KOPT-K1 (cell line): Measurements from ENCODE around the gene HSD3B7.
"Not testable (repeated sequence)": the region's sequence is repeated elsewhere in the genome, so short reads cannot be mapped to it uniquely, and the experiment has no call there.

ENCODE experiments used
- H3K27ac ChIP-seq: fragments of 200-600 bp; sonication (generic); 2 replicates; pipeline ENCODE4 v1.5.1; 2016; ENCODE audit warnings: antibody characterized with exemption, mild to moderate bottlenecking, low read depth, low read length; ENCODE audit not compliant: poor library complexity, severe bottlenecking
- H3K36me3 ChIP-seq: fragments of 200-600 bp; sonication (generic); 2 replicates; pipeline ENCODE4 v1.5.1; 2017; ENCODE audit warnings: antibody characterized with exemption, mild to moderate bottlenecking, low read length, moderate library complexity; ENCODE audit not compliant: insufficient read depth
- H3K9me3 ChIP-seq: fragments of 200-600 bp; sonication (generic); 2 replicates; pipeline ENCODE4 v1.5.1; 2017; ENCODE audit warnings: antibody characterized with exemption, low read length, mild to moderate bottlenecking; ENCODE audit not compliant: insufficient read depth, poor library complexity, severe bottlenecking

Gene HSD3B7

GRCh38 chr16:30984669-30985400 is at the start of gene HSD3B7:
Gene HSD3B7 (plus strand): TSS chr16:30985207. CDS start chr16:30985659, 452 bp downstream.
- no peak within 1 kb of the TSS for H3K27ac ChIP-seq
- H3K36me3 ChIP-seq = peaks cover 64% of the 10 kb centered on the region
- no peaks in the 10 kb centered on the region for H3K9me3 ChIP-seq

- Histone ChIP-seq H3K27ac (peak overlapping the region; percentile 62), H3K36me3 (peaks cover 56% of the 10 kb centered on the region)
Measured at GRCh38 chr16:30937692-30938091, 47.3 kb upstream of the HSD3B7 start.

GRCh38 chr16:30939571-30939970 is 45.4 kb upstream of the HSD3B7 start:
- not testable (repeated sequence) for H3K9me3 ChIP-seq, H3K27ac ChIP-seq
- peaks cover 58% of the 10 kb centered on the region for H3K36me3 ChIP-seq

More at GRCh38 chr16:30937692-30938091, 47.3 kb upstream of the HSD3B7 start:
- no peaks in the 10 kb centered on the region for H3K9me3 ChIP-seq

GRCh38 chr16:30941600-30942425 is 43.2 kb upstream of the HSD3B7 start:
- H3K27ac ChIP-seq = peak overlapping the region; percentile 44
- no peaks in the 10 kb centered on the region for H3K9me3 ChIP-seq
- peaks cover 64% of the 10 kb centered on the region for H3K36me3 ChIP-seq

- H3K9me3 ChIP-seq = no peaks in the 10 kb centered on the region
- H3K27ac ChIP-seq = peak overlapping the region; percentile 44
- H3K36me3 ChIP-seq = peaks cover 64% of the 10 kb centered on the region
Measured at GRCh38 chr16:30942426-30942806, 42.6 kb upstream of the HSD3B7 start.

- Histone ChIP-seq H3K36me3 (peaks cover 74% of the 10 kb centered on the region), H3K27ac (no peak overlapping the region), H3K9me3 (no peaks in the 10 kb centered on the region)
Measured at GRCh38 chr16:30944352-30944751, 40.7 kb upstream of the HSD3B7 start.

GRCh38 chr16:30946671-30947540 is 38.1 kb upstream of the HSD3B7 start:
- Histone ChIP-seq H3K27ac (no peak overlapping the region), H3K9me3 (no peaks in the 10 kb centered on the region), H3K36me3 (peaks cover 53% of the 10 kb centered on the region)

GRCh38 chr16:30947541-30947858 is 37.5 kb upstream of the HSD3B7 start:
- no peak overlapping the region for H3K27ac ChIP-seq
- H3K36me3 ChIP-seq = peaks cover 47% of the 10 kb centered on the region
- H3K9me3 ChIP-seq = no peaks in the 10 kb centered on the region

- peak overlapping the region; percentile 77 for H3K27ac ChIP-seq
- H3K36me3 ChIP-seq = peaks cover 41% of the 10 kb centered on the region
- H3K9me3 ChIP-seq = no peaks in the 10 kb centered on the region
Measured at GRCh38 chr16:30947859-30948666, 36.9 kb upstream of the HSD3B7 start.

GRCh38 chr16:30948667-30949649 is 36.0 kb upstream of the HSD3B7 start, which contains the start of gene ORAI3:
Gene ORAI3 (plus strand): TSS chr16:30949068. CDS start chr16:30949290, 222 bp downstream.
- Histone ChIP-seq H3K27ac (peak within 1 kb of the TSS; percentile 77), H3K9me3 (no peaks in the 10 kb centered on the region), H3K36me3 (peaks cover 35% of the 10 kb centered on the region)

- H3K36me3 ChIP-seq = peaks cover 26% of the 10 kb centered on the region; the same call in 1 of the 2 replicates
- H3K27ac ChIP-seq = peak overlapping the region; percentile 77
- no peaks in the 10 kb centered on the region for H3K9me3 ChIP-seq
Measured at GRCh38 chr16:30949650-30950515, 35.1 kb upstream of the HSD3B7 start.

GRCh38 chr16:30950516-30951065 is 34.4 kb upstream of the HSD3B7 start:
- H3K27ac ChIP-seq = peak overlapping the region; percentile 77
- H3K9me3 ChIP-seq = no peaks in the 10 kb centered on the region
- H3K36me3 ChIP-seq = peaks cover 21% of the 10 kb centered on the region; the same call in 1 of the 2 replicates
